ENCODE data around the gene UBXN10.
"Not testable (repeated sequence)": the region's sequence is repeated elsewhere in the genome, so short reads cannot be mapped to it uniquely, and the experiment has no call there.

Gene UBXN10

DNA sequence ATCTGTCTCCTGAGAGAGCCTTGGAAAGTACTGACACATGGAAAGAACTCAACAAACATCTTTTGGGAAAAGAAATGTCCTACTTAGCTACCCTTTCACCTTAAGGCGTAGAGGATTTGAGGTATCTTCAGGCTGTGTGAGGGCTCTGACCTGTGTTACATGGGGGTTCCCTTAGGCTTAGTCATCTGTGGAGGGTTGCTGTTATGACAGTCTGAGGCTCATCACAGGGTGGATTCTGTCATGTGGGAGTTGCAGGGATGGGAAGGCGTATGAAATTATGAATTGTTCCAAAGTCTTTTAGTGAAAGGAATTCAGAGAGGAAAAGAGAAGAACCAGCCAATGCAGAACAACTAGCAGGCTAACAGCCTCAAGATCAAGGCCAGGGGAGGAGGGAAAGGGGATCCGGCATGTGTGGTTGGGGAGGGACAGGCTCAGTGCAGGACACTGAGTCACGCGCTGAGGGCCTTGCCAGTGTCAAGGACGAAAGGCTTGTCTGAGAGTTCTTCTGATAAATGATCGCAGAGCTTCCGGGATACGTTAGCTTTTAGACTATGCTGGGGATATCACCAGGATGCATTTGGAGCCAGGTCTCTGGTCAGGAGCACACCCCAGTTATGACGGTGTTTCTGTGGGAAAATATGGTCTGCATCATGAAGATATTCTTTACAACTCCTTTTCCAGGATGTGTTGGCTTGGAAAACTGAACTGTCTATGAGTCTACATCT lies 25.0 kb downstream of the UBXN10 start:
- DNase-seq = no peak

GRCh38 chr1:20211511-20211931 lies 25.6 kb downstream of the UBXN10 start:
- DNase-seq = no peak

GRCh38 chr1:20212085-20212684 lies 26.3 kb downstream of the UBXN10 start:
- no peak for DNase-seq

DNA sequence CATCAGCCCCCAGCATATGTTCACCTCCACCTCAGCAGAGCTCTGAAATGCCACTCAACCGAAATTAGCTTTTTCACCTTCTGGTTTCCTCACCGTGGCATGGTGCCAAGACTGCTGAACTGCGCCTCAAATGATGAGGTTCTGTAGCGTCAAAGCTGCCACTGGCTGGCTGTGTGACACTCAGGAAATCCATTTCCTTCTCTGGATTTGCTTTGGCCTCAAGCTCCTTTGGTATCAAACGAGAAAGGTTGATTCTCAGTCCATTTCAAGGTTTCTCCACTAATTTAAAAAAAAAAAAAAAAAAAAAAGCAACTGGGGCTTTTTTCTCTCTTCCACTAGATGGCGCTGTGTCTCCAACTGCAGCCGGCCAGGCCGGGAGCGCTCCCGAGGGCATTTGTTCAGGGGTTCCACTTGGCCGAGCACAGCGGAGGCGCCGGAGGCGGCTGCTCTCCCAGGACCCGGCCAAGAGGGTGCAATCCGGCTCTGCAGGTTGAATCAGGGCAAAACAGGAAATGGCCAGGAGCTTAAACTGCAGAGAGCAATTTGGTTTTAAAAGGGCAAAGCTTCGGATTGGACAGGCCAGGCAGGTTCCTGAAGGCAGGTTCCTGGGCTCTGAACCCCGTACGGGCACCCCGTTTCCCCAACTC lies 26.9 kb downstream of the UBXN10 start:
- peak; percentile 95 for DNase-seq

DNA sequence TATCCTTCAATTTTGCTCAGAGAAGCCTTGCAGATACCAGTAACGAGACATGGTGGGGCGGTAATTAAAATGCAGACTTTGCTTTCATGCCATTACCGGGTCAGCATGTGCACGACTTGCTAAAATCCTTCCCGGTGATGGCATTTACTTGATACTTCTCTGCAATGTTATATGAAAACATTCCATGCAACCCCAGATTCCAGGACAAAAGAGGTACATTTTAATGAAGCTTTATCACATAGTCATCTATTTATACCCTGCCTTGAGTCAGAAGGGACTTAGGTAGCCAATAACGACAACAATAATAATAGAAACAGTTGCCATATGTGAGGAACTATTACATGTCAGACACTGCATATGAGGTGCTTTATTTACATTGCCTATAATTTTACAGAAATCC lies 29.8 kb downstream of the UBXN10 start:
- no peak for DNase-seq

- DNase-seq = peak; percentile 70
Observed at GRCh38 chr1:20216574-20216973, 30.7 kb downstream of the UBXN10 start.

DNA sequence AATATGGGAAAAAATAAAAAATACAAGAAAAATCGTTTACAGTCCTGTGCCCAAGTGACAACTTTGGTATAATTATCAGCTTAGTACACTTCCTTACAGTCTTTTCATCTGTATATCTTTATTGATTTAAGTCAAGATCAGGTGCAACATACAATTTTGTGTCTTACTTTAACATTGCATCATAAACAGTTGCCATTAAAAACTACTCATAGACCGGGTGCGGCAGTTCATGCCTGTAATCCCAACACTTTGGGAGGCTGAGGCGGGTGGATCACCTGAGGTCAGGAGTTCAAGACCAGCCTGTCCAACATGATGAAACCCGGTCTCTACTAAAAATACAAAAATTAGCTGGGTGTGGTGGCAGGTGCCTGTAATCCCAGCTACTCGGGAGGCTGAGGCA lies 33.2 kb downstream of the UBXN10 start:
- DNase-seq = not testable (repeated sequence)

GRCh38 chr1:20220036-20220435 lies 34.1 kb downstream of the UBXN10 start:
- DNase-seq = no peak

DNA sequence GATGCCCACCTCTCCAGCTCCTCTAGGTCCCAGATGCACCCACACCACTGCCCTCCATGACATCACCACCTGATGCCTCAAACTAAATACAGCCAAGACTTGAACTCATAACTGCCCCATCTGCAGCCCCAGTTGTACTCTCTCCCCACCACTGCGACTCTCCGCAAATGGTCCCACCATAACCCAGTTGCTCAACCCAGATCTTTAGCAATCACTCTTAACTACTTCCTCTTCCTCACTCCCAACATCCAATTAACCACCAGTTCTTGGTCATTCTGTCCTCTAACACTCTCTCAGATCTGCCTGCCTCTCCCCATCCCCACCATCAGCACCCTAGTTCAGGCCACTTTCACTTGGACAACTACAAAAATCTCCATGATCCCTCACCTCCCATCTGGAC lies 37.2 kb downstream of the UBXN10 start:
- DNase-seq = no peak

- no peak for DNase-seq
Observed at GRCh38 chr1:20223551-20224419, 37.9 kb downstream of the UBXN10 start.

GRCh38 chr1:20224546-20224945 lies 38.6 kb downstream of the UBXN10 start:
- DNase-seq = no peak

DNA sequence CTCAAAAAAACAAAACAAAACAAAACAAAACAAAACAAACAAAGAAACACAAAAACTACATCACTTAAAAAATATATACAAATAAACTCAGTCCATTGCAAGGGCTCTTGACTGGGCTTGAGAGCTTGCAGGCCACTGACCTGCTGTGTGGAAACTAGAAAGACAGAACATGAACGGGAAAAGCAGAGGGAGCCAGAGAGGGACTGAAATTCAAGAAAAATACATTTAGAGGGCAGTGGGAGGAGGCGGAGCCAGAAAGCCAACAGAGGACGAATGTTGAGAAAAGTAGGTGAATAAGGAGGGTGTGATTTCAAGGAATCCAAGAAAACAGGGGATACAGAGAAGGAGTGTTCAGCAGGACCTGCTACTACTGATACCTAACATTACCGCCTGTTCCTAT lies 41.8 kb downstream of the UBXN10 start:
- DNase-seq = no peak

- DNase-seq = no peak
Observed at GRCh38 chr1:20228314-20228825, 42.5 kb downstream of the UBXN10 start.

- DNase-seq = no peak
Observed at GRCh38 chr1:20229171-20229570, 43.3 kb downstream of the UBXN10 start.

DNA sequence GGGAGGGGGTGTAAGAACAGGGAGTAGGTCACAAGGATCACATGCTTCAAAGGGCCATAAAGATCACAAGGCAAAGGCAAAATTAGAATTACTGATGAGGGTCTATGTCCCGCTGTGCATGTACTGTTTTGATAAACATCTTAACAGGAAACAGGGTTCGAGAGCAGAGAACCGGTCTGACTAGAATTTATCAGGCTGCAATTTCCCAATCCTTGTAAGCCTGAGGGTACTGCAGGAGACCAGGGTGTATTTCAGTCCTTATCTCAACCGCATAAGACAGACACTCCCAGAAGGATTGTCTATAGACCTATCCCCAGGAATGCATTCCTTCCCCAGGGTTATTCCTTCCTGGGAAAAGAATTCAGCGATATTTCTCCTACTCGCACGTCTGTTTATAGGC lies 46.7 kb downstream of the UBXN10 start:
- DNase-seq = peak; percentile 42

DNA sequence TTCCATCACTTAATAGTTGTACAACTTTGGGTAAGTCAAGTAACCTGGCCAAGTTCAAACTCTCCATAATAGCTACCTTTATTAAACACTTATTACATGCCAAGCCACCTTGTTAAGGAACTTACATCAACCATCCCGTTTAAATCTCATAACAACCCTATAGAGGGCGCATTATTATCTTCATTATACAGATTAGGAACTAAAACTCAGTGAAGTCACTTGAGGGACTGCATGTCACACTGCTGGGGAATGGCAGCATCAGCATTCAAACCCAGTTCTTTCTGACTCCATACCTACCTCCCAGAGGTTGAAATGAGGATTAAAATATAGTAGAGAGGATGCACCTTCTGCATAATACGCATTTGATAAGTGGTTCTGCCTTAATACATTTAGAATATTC lies 47.5 kb downstream of the UBXN10 start:
- peak; percentile 51 for DNase-seq

DNA sequence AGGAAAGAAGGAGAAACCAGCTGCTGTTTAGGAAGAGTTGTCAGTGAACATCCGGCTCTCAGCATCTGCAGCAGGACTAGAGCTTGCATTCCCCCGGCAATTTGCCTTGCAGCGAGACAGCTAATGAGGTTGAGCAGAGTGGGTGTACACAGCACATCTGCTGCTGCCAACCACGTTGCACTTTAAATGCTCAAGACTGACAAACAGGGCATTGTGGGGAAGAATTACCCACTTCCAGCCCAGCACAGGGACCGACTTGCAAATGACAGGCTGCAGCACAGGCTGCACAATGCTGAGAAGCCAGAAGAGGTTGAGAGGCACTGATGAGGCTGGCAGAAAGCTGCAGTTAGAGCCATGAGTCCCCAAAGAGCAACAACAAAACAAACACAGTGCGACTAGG lies 48.0 kb downstream of the UBXN10 start:
- DNase-seq = no peak

- no peak for DNase-seq
Observed at GRCh38 chr1:20234788-20235535, 49.1 kb downstream of the UBXN10 start.

GRCh38 chr1:20237646-20238045 lies 51.8 kb downstream of the UBXN10 start:
- no peak for DNase-seq

DNA sequence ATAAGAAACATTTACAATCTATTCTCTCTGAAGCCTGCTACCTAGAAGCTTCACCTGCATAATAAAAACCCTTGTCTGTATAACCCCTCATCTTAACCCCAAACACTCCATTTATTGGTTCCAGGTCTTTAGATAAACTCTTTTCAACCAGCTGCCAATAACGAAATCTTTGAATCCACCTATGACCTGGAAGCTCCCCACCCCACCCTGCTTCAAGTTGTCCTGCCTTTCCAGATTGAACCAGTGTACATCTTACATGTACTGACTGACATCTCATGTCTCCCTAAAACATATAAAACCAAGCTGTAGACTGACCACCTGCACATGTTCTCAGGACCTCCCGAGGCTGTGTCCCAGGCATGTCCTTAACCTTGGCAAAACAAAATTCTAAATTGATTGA lies 54.1 kb downstream of the UBXN10 start:
- DNase-seq = no peak

GRCh38 chr1:20242890-20243479 lies 57.1 kb downstream of the UBXN10 start:
- DNase-seq = peak; percentile 6
